Suprapubic skin (tissue), 4 donors: ENCODE measurements around the gene CWC15. TPM values are rescaled to one million over a fixed set of nuclear protein-coding genes. Genes with fewer than 3 reads are reported as not detected.
"Not testable (repeated sequence)": the region's sequence is repeated elsewhere in the genome, so short reads cannot be mapped to it uniquely, and the experiment has no call there.

Experiments used
- DNase-seq, 2 donors: peaks; one replicate each; pipeline ENCODE4 v3.0.0-alpha.2; 2019; ENCODE audit warnings: low spot score in 2 of 2
- H3K27ac ChIP-seq: fragments of 200-600 bp; sonication (generic); one replicate; pipeline ENCODE4 v1.5.1; 2019
- H3K27me3 ChIP-seq: fragments of 200-600 bp; sonication (generic); one replicate; pipeline ENCODE4 v1.5.1; 2019
- H3K36me3 ChIP-seq: fragments of 200-600 bp; sonication (generic); one replicate; pipeline ENCODE4 v1.5.1; 2019
- H3K4me1 ChIP-seq: fragments of 200-600 bp; sonication (generic); one replicate; pipeline ENCODE4 v1.5.1; 2019
- H3K4me3 ChIP-seq: fragments of 200-600 bp; sonication (generic); one replicate; pipeline ENCODE4 v1.5.1; 2019; ENCODE audit warnings: mild to moderate bottlenecking
- H3K9me3 ChIP-seq: fragments of 200-600 bp; sonication (generic); one replicate; pipeline ENCODE4 v1.5.1; 2019
- EP300 ChIP-seq: sonication (generic); formaldehyde crosslinking; IDR thresholded peaks from one replicate; pipeline ENCODE4 v1.6.1; 2017; ENCODE audit warnings: antibody characterized with exemption
- POLR2A ChIP-seq, 2 donors: fragments of 450-650 bp; IDR thresholded peaks; one replicate each; pipeline ENCODE4 v1.6.1; 2017; ENCODE audit warnings: antibody characterized with exemption in 2 of 2, mild to moderate bottlenecking in 2 of 2, moderate library complexity in 2 of 2
- POLR2AphosphoS5 ChIP-seq, 3 donors: sonication (generic); formaldehyde crosslinking; IDR thresholded peaks; one replicate each; pipeline ENCODE4 v1.6.1; 2017; ENCODE audit warnings: antibody characterized with exemption in 3 of 3
- WGBS: methylation state at CpG from one replicate; pipeline ENCODE4 v1.1.5; 2018; 5-methylcytosine and 5-hydroxymethylcytosine counted together
- total RNA-seq, 4 donors: library from RNA; depleted of rRNA; stranded (reverse); fragments of >200 nt; gene quantifications; one replicate each; pipeline ENCODE4 v1.1.0, GENCODE V29; 2016
- TF ChIP-seq, protein P1 (sequence below), 2 donors: fragments of 200-600 bp in 1 of 2; fragments of 450-650 bp in 1 of 2; sonication (generic) in 1 of 2; IDR thresholded peaks; one replicate each; pipeline ENCODE4 v1.5.1; 2016 to 2019; ENCODE audit warnings: antibody characterized with exemption in 2 of 2, mild to moderate bottlenecking in 1 of 2, moderate library complexity in 1 of 2

CWC15 gene
- total RNA-seq, 4 donors from 2014 or later = 30.5 to 60.7 (median 35.1) TPM

GRCh38 chr11:94934846-94935245 lies 38.5 kb downstream of the CWC15 start:
- no peaks in the 10 kb centered on the region for H3K27me3 ChIP-seq
- no peaks in the 10 kb centered on the region for H3K36me3 ChIP-seq
- 78% methylated on average over 3 of the region's 3 CpGs for WGBS
- no peak overlapping the region for H3K4me3 ChIP-seq
- DNase-seq = no peak
- TF ChIP-seq POLR2AphosphoS5 (IDR thresholded peaks at IDR 0.05) (no peak), POLR2A (IDR thresholded peaks at IDR 0.05) (no peak), EP300 (no peak)
- TF ChIP-seq, protein P1, sequence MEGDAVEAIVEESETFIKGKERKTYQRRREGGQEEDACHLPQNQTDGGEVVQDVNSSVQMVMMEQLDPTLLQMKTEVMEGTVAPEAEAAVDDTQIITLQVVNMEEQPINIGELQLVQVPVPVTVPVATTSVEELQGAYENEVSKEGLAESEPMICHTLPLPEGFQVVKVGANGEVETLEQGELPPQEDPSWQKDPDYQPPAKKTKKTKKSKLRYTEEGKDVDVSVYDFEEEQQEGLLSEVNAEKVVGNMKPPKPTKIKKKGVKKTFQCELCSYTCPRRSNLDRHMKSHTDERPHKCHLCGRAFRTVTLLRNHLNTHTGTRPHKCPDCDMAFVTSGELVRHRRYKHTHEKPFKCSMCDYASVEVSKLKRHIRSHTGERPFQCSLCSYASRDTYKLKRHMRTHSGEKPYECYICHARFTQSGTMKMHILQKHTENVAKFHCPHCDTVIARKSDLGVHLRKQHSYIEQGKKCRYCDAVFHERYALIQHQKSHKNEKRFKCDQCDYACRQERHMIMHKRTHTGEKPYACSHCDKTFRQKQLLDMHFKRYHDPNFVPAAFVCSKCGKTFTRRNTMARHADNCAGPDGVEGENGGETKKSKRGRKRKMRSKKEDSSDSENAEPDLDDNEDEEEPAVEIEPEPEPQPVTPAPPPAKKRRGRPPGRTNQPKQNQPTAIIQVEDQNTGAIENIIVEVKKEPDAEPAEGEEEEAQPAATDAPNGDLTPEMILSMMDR (IDR thresholded peaks at IDR 0.05) = no peak
- no peaks in the 10 kb centered on the region for H3K9me3 ChIP-seq
- no peak overlapping the region for H3K27ac ChIP-seq
- H3K4me1 ChIP-seq = peaks cover 4% of the 10 kb centered on the region

- TF ChIP-seq POLR2AphosphoS5 (IDR thresholded peaks at IDR 0.05) = no peak
- TF ChIP-seq POLR2A (IDR thresholded peaks at IDR 0.05) = no peak
- TF ChIP-seq, protein P1 (IDR thresholded peaks at IDR 0.05) = no peak
- TF ChIP-seq EP300 = no peak
- DNase-seq = peak in 1 of 2 donors; percentile 64
- Histone ChIP-seq H3K4me1 (peaks cover 4% of the 10 kb centered on the region), H3K27ac (no peak overlapping the region), H3K9me3 (no peaks in the 10 kb centered on the region), H3K4me3 (no peak overlapping the region), H3K27me3 (no peaks in the 10 kb centered on the region), H3K36me3 (no peaks in the 10 kb centered on the region)
- WGBS = 81% methylated on average over 4 of the region's 4 CpGs
Observed at GRCh38 chr11:94934362-94934761, 39.0 kb downstream of the CWC15 start.

GRCh38 chr11:94933223-94934130 lies 39.9 kb downstream of the CWC15 start:
- Histone ChIP-seq H3K27me3 (no peaks in the 10 kb centered on the region), H3K36me3 (no peaks in the 10 kb centered on the region), H3K4me3 (no peak overlapping the region), H3K9me3 (no peaks in the 10 kb centered on the region), H3K27ac (peak overlapping the region; percentile 63), H3K4me1 (peaks cover 4% of the 10 kb centered on the region)
- TF ChIP-seq POLR2AphosphoS5 (IDR thresholded peaks at IDR 0.05) (no peak), POLR2A (IDR thresholded peaks at IDR 0.05) (no peak), EP300 (no peak)
- TF ChIP-seq, protein P1 (IDR thresholded peaks at IDR 0.05) = no peak
- WGBS = 48% methylated on average over 5 of the region's 5 CpGs
- peak in 1 of 2 donors; percentile 65 for DNase-seq

DNA sequence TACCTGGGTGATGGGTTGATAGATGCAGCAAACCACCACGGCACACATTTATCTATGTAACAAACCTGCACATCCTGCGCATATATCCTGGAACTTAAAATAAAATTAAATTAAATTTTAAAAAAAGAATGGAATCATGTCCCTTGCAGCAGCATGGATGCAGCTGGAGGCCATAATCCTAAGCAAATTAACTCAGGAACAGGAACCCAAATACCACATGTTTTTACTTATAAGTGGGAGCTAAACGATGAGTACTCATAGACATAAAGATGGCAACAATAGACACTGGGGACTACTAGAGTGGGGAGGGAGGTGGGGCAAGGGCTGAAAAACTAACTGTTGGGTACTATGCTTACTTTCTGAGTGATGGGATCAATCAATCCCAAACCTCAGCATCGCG lies 40.9 kb downstream of the CWC15 start:
- H3K27ac ChIP-seq = no peak overlapping the region
- WGBS = 85% methylated on average over 5 of the region's 5 CpGs
- no peaks in the 10 kb centered on the region for H3K36me3 ChIP-seq
- no peak for DNase-seq
- H3K4me3 ChIP-seq = no peak overlapping the region
- H3K9me3 ChIP-seq = no peaks in the 10 kb centered on the region
- no peaks in the 10 kb centered on the region for H3K27me3 ChIP-seq
- H3K4me1 ChIP-seq = peaks cover 10% of the 10 kb centered on the region
- TF ChIP-seq POLR2A (IDR thresholded peaks at IDR 0.05) (no peak), EP300 (no peak), POLR2AphosphoS5 (IDR thresholded peaks at IDR 0.05) (no peak)
- TF ChIP-seq, protein P1 (IDR thresholded peaks at IDR 0.05) = no peak

DNA sequence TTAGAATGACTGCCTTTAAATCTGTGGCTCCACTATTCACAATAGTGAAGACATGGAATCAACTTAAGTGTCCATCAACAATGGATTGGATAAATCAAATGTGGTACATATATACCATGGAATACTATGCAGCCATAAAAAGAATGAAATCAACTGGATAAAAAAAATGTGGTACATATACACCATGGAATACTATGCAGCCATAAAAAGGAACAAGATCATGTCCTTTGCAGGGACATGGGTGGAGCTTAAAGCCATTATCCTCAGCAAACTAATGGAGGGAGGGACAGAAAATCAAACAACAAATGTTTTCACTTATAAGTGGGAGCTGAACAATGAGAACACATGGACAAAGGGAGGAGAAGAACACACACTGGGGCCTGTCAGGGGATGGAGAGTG lies 41.3 kb downstream of the CWC15 start:
- H3K4me3 ChIP-seq, H3K36me3 ChIP-seq, H3K27ac ChIP-seq, H3K27me3 ChIP-seq, H3K9me3 ChIP-seq, DNase-seq: not testable (repeated sequence)
- H3K4me1 ChIP-seq = peaks cover 15% of the 10 kb centered on the region
